Breast epithelium (tissue), 4 donors: ENCODE results near the gene C16orf82. TPM values are rescaled to one million over a fixed set of nuclear protein-coding genes. Genes with fewer than 3 reads are reported as not detected.

Source experiments
- DNase-seq, 2 donors: peaks; one replicate each; pipeline ENCODE4 v3.0.0-alpha.2; 2019; ENCODE audit warnings: low spot score in 2 of 2
- H3K27ac ChIP-seq, 2 donors: fragments of 200-600 bp; sonication (generic) in 1 of 2; one replicate each; pipeline ENCODE4 v1.5.1; 2016 to 2019; ENCODE audit warnings: mild to moderate bottlenecking in 1 of 2
- H3K27me3 ChIP-seq, 2 donors: fragments of 200-600 bp; sonication (generic) in 1 of 2; one replicate each; pipeline versions ENCODE4 v1.5.1 to v1.6.0; 2017 to 2019; ENCODE audit warnings: control low read depth in 1 of 2, mild to moderate bottlenecking in 1 of 2
- H3K36me3 ChIP-seq: fragments of 200-600 bp; one replicate; pipeline ENCODE4 v1.5.1; 2019
- H3K4me1 ChIP-seq, 2 donors: fragments of 200-600 bp; sonication (generic); one replicate each; pipeline ENCODE4 v1.5.1; 2016 to 2019; ENCODE audit warnings: control low read depth in 1 of 2
- H3K4me3 ChIP-seq, 3 donors: fragments of 200-600 bp; sonication (generic); 1 replicate in 2 of 3; 2 replicates in 1 of 3; pipeline ENCODE4 v1.5.1; 2016 to 2019; ENCODE audit warnings: mild to moderate bottlenecking in 3 of 3, moderate library complexity in 2 of 3
- H3K9me3 ChIP-seq, 2 donors: fragments of 200-600 bp; sonication (generic) in 1 of 2; one replicate each; pipeline ENCODE4 v1.5.1; 2016 to 2019; ENCODE audit warnings: control low read depth in 1 of 2
- CTCF ChIP-seq, 3 donors: fragments of 450-650 bp; IDR thresholded peaks; one replicate each; pipeline ENCODE4 v1.5.1; 2016 to 2017; ENCODE audit warnings: antibody characterized with exemption in 3 of 3, mild to moderate bottlenecking in 3 of 3, moderate library complexity in 3 of 3
- POLR2A ChIP-seq: fragments of 450-650 bp; IDR thresholded peaks from one replicate; pipeline ENCODE4 v1.6.1; 2016; ENCODE audit warnings: antibody characterized with exemption, mild to moderate bottlenecking, moderate library complexity
- POLR2AphosphoS5 ChIP-seq, 3 donors: sonication (generic); formaldehyde crosslinking; IDR thresholded peaks; one replicate each; pipeline ENCODE4 v1.6.1; 2017; ENCODE audit warnings: antibody characterized with exemption in 3 of 3
- intact Hi-C: fragments of 100-400 bp; cut with DNase I; formaldehyde crosslinking; loops from one replicate; pipeline ENCODE4 v1.15.1; 2023; ENCODE audit warnings: low total_unique reads
- total RNA-seq, 3 donors: library from RNA; depleted of rRNA; stranded (reverse); fragments of >200 nt; gene quantifications; one replicate each; pipeline ENCODE4 v1.1.0, GENCODE V29; 2016

The C16orf82 gene
- total RNA-seq, 3 donors from 2014 or later = 0.16 TPM; not detected in 2

GRCh38 chr16:27103954-27104353 lies 37.2 kb downstream of the C16orf82 start:
- peak in 1 of 2 donors; percentile 7 for DNase-seq
- Histone ChIP-seq H3K9me3 (no peaks in the 10 kb centered on the region), H3K27me3 (no peaks in the 10 kb centered on the region), H3K4me1 (no peaks in the 10 kb centered on the region), H3K27ac (no peak overlapping the region), H3K4me3 (no peak overlapping the region), H3K36me3 (no peaks in the 10 kb centered on the region)
- intact Hi-C loops = loop anchor here (2.0 kb wide), 1 partner anchor 55 kb away; no protein-coding TSS in a partner anchor
- no peak for TF ChIP-seq CTCF (IDR thresholded peaks at IDR 0.05)
- no peak for TF ChIP-seq POLR2AphosphoS5 (IDR thresholded peaks at IDR 0.05)
- TF ChIP-seq POLR2A = no peak

- H3K27ac ChIP-seq = no peak overlapping the region
- peak in 1 of 2 donors; percentile 9 for DNase-seq
- H3K4me3 ChIP-seq = no peak overlapping the region
- intact Hi-C loops = no loop called here
- H3K9me3 ChIP-seq = no peaks in the 10 kb centered on the region
- H3K4me1 ChIP-seq = no peaks in the 10 kb centered on the region
- H3K36me3 ChIP-seq = no peaks in the 10 kb centered on the region
- TF ChIP-seq POLR2AphosphoS5 (IDR thresholded peaks at IDR 0.05) (no peak), POLR2A (no peak), CTCF (IDR thresholded peaks at IDR 0.05) (no peak)
- no peaks in the 10 kb centered on the region for H3K27me3 ChIP-seq
Observed at GRCh38 chr16:27106305-27106704, 39.6 kb downstream of the C16orf82 start.

GRCh38 chr16:27107185-27107592 lies 40.5 kb downstream of the C16orf82 start:
- Histone ChIP-seq H3K4me3 (no peak overlapping the region), H3K27me3 (no peaks in the 10 kb centered on the region), H3K9me3 (no peaks in the 10 kb centered on the region), H3K36me3 (no peaks in the 10 kb centered on the region), H3K27ac (no peak overlapping the region), H3K4me1 (no peaks in the 10 kb centered on the region)
- DNase-seq = no peak
- intact Hi-C loops = no loop called here
- no peak for TF ChIP-seq CTCF (IDR thresholded peaks at IDR 0.05)
- no peak for TF ChIP-seq POLR2A
- no peak for TF ChIP-seq POLR2AphosphoS5 (IDR thresholded peaks at IDR 0.05)

- Histone ChIP-seq H3K27me3 (no peaks in the 10 kb centered on the region), H3K9me3 (no peaks in the 10 kb centered on the region), H3K27ac (no peak overlapping the region), H3K4me3 (no peak overlapping the region), H3K36me3 (no peaks in the 10 kb centered on the region), H3K4me1 (no peaks in the 10 kb centered on the region)
- intact Hi-C loops = no loop called here
- TF ChIP-seq POLR2AphosphoS5 (IDR thresholded peaks at IDR 0.05) (no peak), POLR2A (no peak), CTCF (IDR thresholded peaks at IDR 0.05) (no peak)
- DNase-seq = peak in 1 of 2 donors; percentile 22
Observed at GRCh38 chr16:27108051-27108770, 41.5 kb downstream of the C16orf82 start.

- no peaks in the 10 kb centered on the region for H3K36me3 ChIP-seq
- no peaks in the 10 kb centered on the region for H3K4me1 ChIP-seq
- H3K27ac ChIP-seq = peak overlapping the region in 1 of 2 donors; percentile 57
- H3K4me3 ChIP-seq = peak overlapping the region; percentile 22 to 60 (median 40)
- intact Hi-C loops = no loop called here
- TF ChIP-seq CTCF (IDR thresholded peaks at IDR 0.05) (no peak), POLR2A (no peak), POLR2AphosphoS5 (IDR thresholded peaks at IDR 0.05) (no peak)
- no peaks in the 10 kb centered on the region for H3K27me3 ChIP-seq
- no peaks in the 10 kb centered on the region for H3K9me3 ChIP-seq
- peak in 1 of 2 donors; percentile 43 for DNase-seq
Observed at GRCh38 chr16:27108826-27109665, 42.3 kb downstream of the C16orf82 start.
